Measurements from ENCODE around the gene ACOT8. TPM values are rescaled to one million over a fixed set of nuclear protein-coding genes. Genes with fewer than 3 reads are reported as not detected.

The ACOT8 gene
- total RNA-seq, 5 donors from 2014 or later (not counting 1 experiment from before 2014, with no cell fraction given) = 20.4 to 33.9 (median 32.0) TPM

Other genes starting within 250 kb of the ACOT8 start
- gene WFDC10A, start 227.7 kb downstream of the ACOT8 start, total RNA-seq = not detected
- not detected for gene WFDC9, start 226.1 kb downstream of the ACOT8 start, total RNA-seq
- not detected for gene WFDC11, start 187.2 kb downstream of the ACOT8 start, total RNA-seq
- not detected for gene WFDC13, start 155.4 kb downstream of the ACOT8 start, total RNA-seq
- gene WFDC10B, start 152.4 kb downstream of the ACOT8 start, total RNA-seq = not detected
- gene SPINT4, start 135.0 kb downstream of the ACOT8 start, total RNA-seq = not detected
- gene WFDC3, start 65.5 kb downstream of the ACOT8 start, total RNA-seq = not detected
- gene DNTTIP1, start 65.4 kb downstream of the ACOT8 start, total RNA-seq = 10 to 100 TPM; 14.7 to 25.3 (median 20.5) TPM
- 1 to 10 TPM in 3 of 5 donors, under 1 TPM in 2; 0.44 to 2.4 (median 1.2) TPM for gene UBE2C, start 44.7 kb downstream of the ACOT8 start, total RNA-seq
- 1 to 10 TPM in 1 of 5 donors, under 1 TPM in 3, not detected in 1; 0.41 to 1.3 (median 0.70) TPM for gene TNNC2, start 30.1 kb downstream of the ACOT8 start, total RNA-seq
- 1 to 10 TPM; 1.1 to 3.5 (median 2.1) TPM for gene SNX21, start 23.6 kb downstream of the ACOT8 start, total RNA-seq
- 1 to 10 TPM; 1.4 to 7.5 (median 5.6) TPM for gene ZSWIM3, start 222 bp upstream of the ACOT8 start, total RNA-seq
- 10 to 100 TPM in 3 of 5 donors, 1 to 10 TPM in 2; 8.3 to 17.2 (median 14.6) TPM for gene ZSWIM1, start 23.8 kb upstream of the ACOT8 start, total RNA-seq
- gene SPATA25, start 30.2 kb upstream of the ACOT8 start, total RNA-seq = 1 to 10 TPM in 4 of 5 donors, under 1 TPM in 1; 0.68 to 4.6 (median 3.6) TPM
- gene NEURL2, start 33.8 kb upstream of the ACOT8 start, total RNA-seq = 1 to 10 TPM; 3.1 to 6.9 (median 6.1) TPM
- gene CTSA, start 33.9 kb upstream of the ACOT8 start, total RNA-seq = 100 to 1,000 TPM in 1 of 5 donors, 10 to 100 TPM in 4; 55.5 to 101 (median 85.1) TPM
- gene PLTP, start 54.8 kb upstream of the ACOT8 start, total RNA-seq = 1 to 10 TPM in 3 of 5 donors, under 1 TPM in 1, not detected in 1; 0.35 to 1.7 (median 1.4) TPM
- gene PCIF1, start 77.3 kb upstream of the ACOT8 start, total RNA-seq = 10 to 100 TPM; 74.4 to 78.7 (median 74.6) TPM
- gene ZNF335, start 114.8 kb upstream of the ACOT8 start, total RNA-seq = 100 to 1,000 TPM in 1 of 5 donors, 10 to 100 TPM in 4; 58.6 to 106 (median 68.3) TPM
- gene MMP9, start 151.5 kb upstream of the ACOT8 start, total RNA-seq = 1 to 10 TPM in 2 of 5 donors, under 1 TPM in 3; 0.15 to 3.4 (median 0.47) TPM
- gene SLC12A5, start 171.8 kb upstream of the ACOT8 start, total RNA-seq = under 1 TPM in 1 of 5 donors, not detected in 4; 0.05 TPM
- 10 to 100 TPM; 21.0 to 43.1 (median 39.7) TPM for gene NCOA5, start 232.6 kb upstream of the ACOT8 start, total RNA-seq